HepG2 (cell line): ENCODE data around the gene KLF6. TPM values are rescaled to one million over a fixed set of nuclear protein-coding genes. Genes with fewer than 3 reads are reported as not detected.

Experiments
- ATAD3A ChIP-seq: sonication (generic); formaldehyde crosslinking; IDR thresholded peaks from 2 replicates; pipeline ENCODE4 v1.4.0; 2020; ENCODE audit warnings: missing genetic modification reagents
- BRCA1 ChIP-seq: sonication (generic); formaldehyde crosslinking; IDR thresholded peaks from 2 replicates; pipeline ENCODE4 v1.4.0; 2020; ENCODE audit warnings: missing genetic modification reagents
- CBX5 ChIP-seq: sonication (generic); formaldehyde crosslinking; IDR thresholded peaks from 2 replicates; pipeline ENCODE4 v1.4.0; 2020; ENCODE audit warnings: missing genetic modification reagents, borderline replicate concordance
- CENPX ChIP-seq: sonication (generic); formaldehyde crosslinking; IDR thresholded peaks from 2 replicates; pipeline ENCODE4 v1.9.0; 2021; ENCODE audit warnings: mild to moderate bottlenecking, missing genetic modification reagents, moderate library complexity
- CHD2 ChIP-seq: IDR thresholded peaks from 2 replicates; pipeline ENCODE4 v1.6.1; 2011; ENCODE audit warnings: low read depth, low read length, improper control_type of control experiment
- FOXP1 ChIP-seq, 2 experiments: fragments of 450-650 bp in 1 of 2; IDR thresholded peaks; 2 replicates each; pipeline ENCODE4 v1.6.1; 2017 to 2018; ENCODE audit warnings: antibody characterized with exemption in 1 of 2
- HNRNPL ChIP-seq: fragments of 200-400 bp; formaldehyde crosslinking; IDR thresholded peaks from 2 replicates; pipeline ENCODE4 v1.6.1; 2017; ENCODE audit warnings: mild to moderate bottlenecking, low read depth, low read length
- IKZF1 ChIP-seq: fragments of 450-650 bp; IDR thresholded peaks from 2 replicates; pipeline ENCODE4 v1.7.1; 2016
- KDM5B ChIP-seq: sonication (generic); formaldehyde crosslinking; IDR thresholded peaks from 2 replicates; pipeline ENCODE4 v1.4.0; 2020; ENCODE audit warnings: missing genetic modification reagents, mild to moderate bottlenecking, borderline replicate concordance
- NFE2 ChIP-seq: sonication (generic); formaldehyde crosslinking; IDR thresholded peaks from 2 replicates; pipeline ENCODE4 v1.4.0; 2020; ENCODE audit warnings: missing genetic modification reagents
- NFKB2 ChIP-seq: sonication (generic); formaldehyde crosslinking; IDR thresholded peaks from 2 replicates; pipeline ENCODE4 v1.4.0; 2020; ENCODE audit warnings: missing genetic modification reagents, borderline replicate concordance
- NFYC ChIP-seq: IDR thresholded peaks from 2 replicates; pipeline ENCODE4 v1.6.1; 2016; ENCODE audit warnings: missing genetic modification reagents, missing compliant biosample characterization
- SMARCC2 ChIP-seq: fragments of 450-650 bp; IDR thresholded peaks from 2 replicates; pipeline ENCODE4 v1.6.1; 2017; ENCODE audit warnings: antibody characterized with exemption, mild to moderate bottlenecking
- TSC22D2 ChIP-seq: sonication (generic); formaldehyde crosslinking; IDR thresholded peaks from 2 replicates; pipeline ENCODE4 v1.5.1; 2020; ENCODE audit warnings: missing genetic modification reagents, mild to moderate bottlenecking, borderline replicate concordance
- ZKSCAN5 ChIP-seq: sonication (generic); formaldehyde crosslinking; IDR thresholded peaks from 2 replicates; pipeline ENCODE4 v1.5.1; 2020; ENCODE audit warnings: mild to moderate bottlenecking, missing genetic modification reagents
- ZNF207 ChIP-seq: fragments of 450-650 bp; IDR thresholded peaks from 2 replicates; pipeline ENCODE4 v1.6.1; 2016; ENCODE audit warnings: antibody characterized with exemption, borderline replicate concordance
- ZNF607 ChIP-seq: sonication (generic); formaldehyde crosslinking; IDR thresholded peaks from 2 replicates; pipeline ENCODE4 v1.5.1; 2020; ENCODE audit warnings: missing genetic modification reagents, mild to moderate bottlenecking, borderline replicate concordance
- ZNF619 ChIP-seq: sonication (generic); formaldehyde crosslinking; IDR thresholded peaks from 2 replicates; pipeline ENCODE4 v1.4.0; 2020; ENCODE audit warnings: mild to moderate bottlenecking, missing genetic modification reagents
- ZNF713 ChIP-seq: sonication (generic); formaldehyde crosslinking; IDR thresholded peaks from 2 replicates; pipeline ENCODE4 v1.4.0; 2020; ENCODE audit warnings: mild to moderate bottlenecking, missing genetic modification reagents
- ZNF773 ChIP-seq: sonication (generic); formaldehyde crosslinking; IDR thresholded peaks from 2 replicates; pipeline ENCODE4 v1.4.0; 2020; ENCODE audit warnings: missing genetic modification reagents, borderline replicate concordance
- ZSCAN31 ChIP-seq: sonication (generic); formaldehyde crosslinking; IDR thresholded peaks from 2 replicates; pipeline ENCODE4 v1.5.0; 2020; ENCODE audit warnings: low read depth, mild to moderate bottlenecking, missing genetic modification reagents
- polyA plus RNA-seq, 8 experiments: library from polyadenylated mRNA; depleted of rRNA in 3 of 8; stranded (reverse) in 7 of 8; unstranded in 1 of 8; fragments of >200 nt; fragmentation: Illumina TruSeq in 4 of 8; extraction: Trizol in 4 of 8; gene quantifications; 2 replicates each; pipeline versions ENCODE4 v1.2.1 to v1.2.3, GENCODE V29; 2011 to 2016; ENCODE audit warnings: low read depth in 4 of 8, missing spikeins in 1 of 8, mixed read lengths in 1 of 8; ENCODE audit not compliant: insufficient read depth in 1 of 8
- total RNA-seq, 5 experiments: library from RNA; depleted of rRNA; stranded (reverse); fragments of >200 nt; fragmentation: Illumina TruSeq; extraction: Trizol; gene quantifications; 2 replicates each; pipeline ENCODE4 v1.2.3, GENCODE V29; 2016; ENCODE audit warnings: low read depth in 1 of 5
- TF ChIP-seq, protein P1 (sequence below): sonication (generic); formaldehyde crosslinking; IDR thresholded peaks from 2 replicates; pipeline ENCODE4 v1.5.0; 2020; ENCODE audit warnings: missing genetic modification reagents, mild to moderate bottlenecking, borderline replicate concordance
- TF ChIP-seq, protein P2 (sequence below): sonication (generic); formaldehyde crosslinking; IDR thresholded peaks from 2 replicates; pipeline ENCODE4 v1.4.0; 2020; ENCODE audit warnings: missing genetic modification reagents, borderline replicate concordance
- TF ChIP-seq, protein P3 (sequence below): sonication (generic); formaldehyde crosslinking; IDR thresholded peaks from 2 replicates; pipeline ENCODE4 v1.4.0; 2020; ENCODE audit warnings: mild to moderate bottlenecking, missing genetic modification reagents
- TF ChIP-seq, protein P4 (sequence below): sonication (generic); formaldehyde crosslinking; IDR thresholded peaks from 2 replicates; pipeline ENCODE4 v1.5.0; 2020; ENCODE audit warnings: missing genetic modification reagents
- TF ChIP-seq, protein P5 (sequence below): sonication (generic); formaldehyde crosslinking; IDR thresholded peaks from 2 replicates; pipeline ENCODE4 v1.8.1; 2023; ENCODE audit warnings: mild to moderate bottlenecking, inconsistent platforms, moderate library complexity, missing genetic modification reagents, borderline replicate concordance

The KLF6 gene
- total and polyA plus RNA-seq, 2 of the 13 experiments (the other 11 are each of a cell fraction or from before 2014, with no cell fraction given), result 27.0 to 71.9 TPM

DNA sequence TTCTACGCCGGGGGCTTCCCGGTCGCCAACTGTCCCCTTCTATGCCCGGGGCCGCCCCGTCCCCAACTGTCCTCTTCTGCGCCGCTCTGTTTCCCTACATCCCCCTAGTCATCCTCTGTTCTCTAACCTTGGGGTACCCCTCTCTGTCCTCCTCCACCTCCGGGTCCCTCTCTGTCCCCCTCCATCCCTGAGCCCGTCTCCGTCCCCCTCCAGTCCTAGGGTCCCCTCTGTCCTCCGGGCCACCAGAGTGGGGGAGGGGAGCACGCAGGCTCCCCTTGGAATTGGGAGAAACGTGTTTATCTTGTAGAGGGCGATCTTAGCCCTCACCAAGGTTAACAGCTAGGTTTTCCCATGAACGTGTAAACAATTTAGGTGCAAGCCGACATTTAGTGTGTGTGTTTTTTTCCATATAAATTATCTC is 852 bp upstream of the KLF6 start (continued):
- TF ChIP-seq TSC22D2 (CRISPR knock-in tag), result no peak
- no peak for TF ChIP-seq NFYC (CRISPR knock-in tag)
- TF ChIP-seq, protein P1, sequence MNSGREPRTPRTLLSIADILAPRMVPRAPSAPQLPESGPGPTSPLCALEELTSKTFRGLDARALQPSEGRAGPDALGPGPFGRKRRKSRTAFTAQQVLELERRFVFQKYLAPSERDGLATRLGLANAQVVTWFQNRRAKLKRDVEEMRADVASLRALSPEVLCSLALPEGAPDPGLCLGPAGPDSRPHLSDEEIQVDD, result no peak
- no peak for TF ChIP-seq ZKSCAN5 (CRISPR knock-in tag)
- TF ChIP-seq ZNF713, result no peak
- no peak for TF ChIP-seq CHD2
- TF ChIP-seq, protein P2, sequence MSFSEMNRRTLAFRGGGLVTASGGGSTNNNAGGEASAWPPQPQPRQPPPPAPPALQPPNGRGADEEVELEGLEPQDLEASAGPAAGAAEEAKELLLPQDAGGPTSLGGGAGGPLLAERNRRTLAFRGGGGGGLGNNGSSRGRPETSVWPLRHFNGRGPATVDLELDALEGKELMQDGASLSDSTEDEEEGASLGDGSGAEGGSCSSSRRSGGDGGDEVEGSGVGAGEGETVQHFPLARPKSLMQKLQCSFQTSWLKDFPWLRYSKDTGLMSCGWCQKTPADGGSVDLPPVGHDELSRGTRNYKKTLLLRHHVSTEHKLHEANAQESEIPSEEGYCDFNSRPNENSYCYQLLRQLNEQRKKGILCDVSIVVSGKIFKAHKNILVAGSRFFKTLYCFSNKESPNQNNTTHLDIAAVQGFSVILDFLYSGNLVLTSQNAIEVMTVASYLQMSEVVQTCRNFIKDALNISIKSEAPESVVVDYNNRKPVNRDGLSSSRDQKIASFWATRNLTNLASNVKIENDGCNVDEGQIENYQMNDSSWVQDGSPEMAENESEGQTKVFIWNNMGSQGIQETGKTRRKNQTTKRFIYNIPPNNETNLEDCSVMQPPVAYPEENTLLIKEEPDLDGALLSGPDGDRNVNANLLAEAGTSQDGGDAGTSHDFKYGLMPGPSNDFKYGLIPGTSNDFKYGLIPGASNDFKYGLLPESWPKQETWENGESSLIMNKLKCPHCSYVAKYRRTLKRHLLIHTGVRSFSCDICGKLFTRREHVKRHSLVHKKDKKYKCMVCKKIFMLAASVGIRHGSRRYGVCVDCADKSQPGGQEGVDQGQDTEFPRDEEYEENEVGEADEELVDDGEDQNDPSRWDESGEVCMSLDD (CRISPR knock-in tag), result 0 out of 2 replicates have a peak, but pooled peaks have one; percentile 31
- TF ChIP-seq CBX5 (CRISPR knock-in tag), result no peak
- TF ChIP-seq ZNF619, result no peak
- no peak; the same call in 1 of the 2 replicates for TF ChIP-seq NFKB2 (CRISPR knock-in tag)
- no peak for TF ChIP-seq FOXP1 (IDR thresholded peaks at IDR 0.05)
- peak; percentile 56 for TF ChIP-seq FOXP1 (CRISPR knock-in tag; IDR thresholded peaks at IDR 0.05)
- TF ChIP-seq, protein P3, sequence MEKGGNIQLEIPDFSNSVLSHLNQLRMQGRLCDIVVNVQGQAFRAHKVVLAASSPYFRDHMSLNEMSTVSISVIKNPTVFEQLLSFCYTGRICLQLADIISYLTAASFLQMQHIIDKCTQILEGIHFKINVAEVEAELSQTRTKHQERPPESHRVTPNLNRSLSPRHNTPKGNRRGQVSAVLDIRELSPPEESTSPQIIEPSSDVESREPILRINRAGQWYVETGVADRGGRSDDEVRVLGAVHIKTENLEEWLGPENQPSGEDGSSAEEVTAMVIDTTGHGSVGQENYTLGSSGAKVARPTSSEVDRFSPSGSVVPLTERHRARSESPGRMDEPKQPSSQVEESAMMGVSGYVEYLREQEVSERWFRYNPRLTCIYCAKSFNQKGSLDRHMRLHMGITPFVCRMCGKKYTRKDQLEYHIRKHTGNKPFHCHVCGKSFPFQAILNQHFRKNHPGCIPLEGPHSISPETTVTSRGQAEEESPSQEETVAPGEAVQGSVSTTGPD (CRISPR knock-in tag), result no peak
- no peak for TF ChIP-seq SMARCC2
- peak; percentile 62; the same call in 1 of the 2 replicates for TF ChIP-seq HNRNPL
- no peak for TF ChIP-seq NFE2
- TF ChIP-seq ATAD3A (CRISPR knock-in tag), result no peak
- 0 out of 2 replicates have a peak, but pooled peaks have one; percentile 10 for TF ChIP-seq ZNF773 (CRISPR knock-in tag)
- TF ChIP-seq, protein P4, sequence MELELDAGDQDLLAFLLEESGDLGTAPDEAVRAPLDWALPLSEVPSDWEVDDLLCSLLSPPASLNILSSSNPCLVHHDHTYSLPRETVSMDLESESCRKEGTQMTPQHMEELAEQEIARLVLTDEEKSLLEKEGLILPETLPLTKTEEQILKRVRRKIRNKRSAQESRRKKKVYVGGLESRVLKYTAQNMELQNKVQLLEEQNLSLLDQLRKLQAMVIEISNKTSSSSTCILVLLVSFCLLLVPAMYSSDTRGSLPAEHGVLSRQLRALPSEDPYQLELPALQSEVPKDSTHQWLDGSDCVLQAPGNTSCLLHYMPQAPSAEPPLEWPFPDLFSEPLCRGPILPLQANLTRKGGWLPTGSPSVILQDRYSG (CRISPR knock-in tag), result no peak
- TF ChIP-seq BRCA1 (CRISPR knock-in tag), result no peak
- no peak for TF ChIP-seq ZSCAN31
- TF ChIP-seq IKZF1, result no peak
- TF ChIP-seq ZNF607 (CRISPR knock-in tag), result 0 out of 2 replicates have a peak, but pooled peaks have one; percentile 17
- peak; percentile 70; the same call in 1 of the 2 replicates for TF ChIP-seq KDM5B (CRISPR knock-in tag)
- TF ChIP-seq CENPX (CRISPR knock-in tag), result no peak
- TF ChIP-seq ZNF207, result no peak
- TF ChIP-seq, protein P5, sequence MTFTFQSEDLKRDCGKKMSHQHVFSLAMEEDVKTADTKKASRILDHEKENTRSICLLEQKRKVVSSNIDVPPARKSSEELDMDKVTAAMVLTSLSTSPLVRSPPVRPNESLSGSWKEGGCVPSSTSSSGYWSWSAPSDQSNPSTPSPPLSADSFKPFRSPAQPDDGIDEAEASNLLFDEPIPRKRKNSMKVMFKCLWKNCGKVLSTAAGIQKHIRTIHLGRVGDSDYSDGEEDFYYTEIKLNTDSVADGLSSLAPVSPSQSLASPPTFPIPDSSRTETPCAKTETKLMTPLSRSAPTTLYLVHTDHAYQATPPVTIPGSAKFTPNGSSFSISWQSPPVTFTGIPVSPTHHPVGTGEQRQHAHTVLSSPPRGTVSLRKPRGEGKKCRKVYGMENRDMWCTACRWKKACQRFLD (CRISPR knock-in tag), result no peak
